HepG2 (cell line): Measurements from ENCODE around the gene RAB6A. TPM values are rescaled to one million over a fixed set of nuclear protein-coding genes. Genes with fewer than 3 reads are reported as not detected.

Source experiments
- ARNT ChIP-seq: fragments of 450-650 bp; IDR thresholded peaks from 2 replicates; pipeline ENCODE4 v1.6.1; 2017
- MAFK ChIP-seq, 2 experiments: IDR thresholded peaks in 1 of 2; conservative IDR thresholded peaks in 1 of 2; 2 replicates each; pipeline ENCODE4 v1.6.1; 2011; ENCODE audit warnings: improper control_type of control experiment in 2 of 2, low read length in 2 of 2
- PTBP1 ChIP-seq: fragments of 200-400 bp; formaldehyde crosslinking; IDR thresholded peaks from 2 replicates; pipeline ENCODE4 v1.6.1; 2018; ENCODE audit warnings: low read length, low read depth; ENCODE audit not compliant: poor library complexity, severe bottlenecking
- RFXAP ChIP-seq: sonication (generic); formaldehyde crosslinking; IDR thresholded peaks from 2 replicates; pipeline ENCODE4 v1.4.0; 2020; ENCODE audit warnings: missing genetic modification reagents, borderline replicate concordance
- TBP ChIP-seq: sonication (generic); formaldehyde crosslinking; IDR thresholded peaks from 2 replicates; pipeline ENCODE4 v1.5.0; 2020; ENCODE audit warnings: missing genetic modification reagents
- TCF12 ChIP-seq, 2 experiments: fragments of 450-650 bp in 1 of 2; sonication (generic) in 1 of 2; formaldehyde crosslinking in 1 of 2; IDR thresholded peaks; 2 replicates each; pipeline versions ENCODE4 v1.6.1 to v1.8.0; 2017 to 2022; ENCODE audit warnings: antibody characterized with exemption in 1 of 2, mild to moderate bottlenecking in 1 of 2, missing genetic modification reagents in 1 of 2, moderate library complexity in 1 of 2
- TEAD2 ChIP-seq: sonication (generic); formaldehyde crosslinking; IDR thresholded peaks from 2 replicates; pipeline ENCODE4 v1.9.0; 2021; ENCODE audit warnings: missing genetic modification reagents
- XRCC5 ChIP-seq: fragments of 200-400 bp; formaldehyde crosslinking; optimal IDR thresholded peaks from 2 replicates; pipeline ENCODE3; 2017; ENCODE audit warnings: mild to moderate bottlenecking, low read length
- ZNF180 ChIP-seq: sonication (generic); formaldehyde crosslinking; IDR thresholded peaks from 2 replicates; pipeline ENCODE4 v1.4.0; 2020; ENCODE audit warnings: low read depth, missing genetic modification reagents, borderline replicate concordance
- ZNF546 ChIP-seq: sonication (generic); formaldehyde crosslinking; conservative IDR thresholded peaks from 2 replicates; pipeline ENCODE4 v1.8.1; 2023; ENCODE audit warnings: mild to moderate bottlenecking, missing genetic modification reagents
- ZNF564 ChIP-seq: sonication (generic); formaldehyde crosslinking; IDR thresholded peaks from 2 replicates; pipeline ENCODE4 v1.8.1; 2023; ENCODE audit warnings: mild to moderate bottlenecking, missing genetic modification reagents
- ZNF607 ChIP-seq: sonication (generic); formaldehyde crosslinking; IDR thresholded peaks from 2 replicates; pipeline ENCODE4 v1.5.1; 2020; ENCODE audit warnings: missing genetic modification reagents, mild to moderate bottlenecking, borderline replicate concordance
- polyA plus RNA-seq, 8 experiments: library from polyadenylated mRNA; depleted of rRNA in 3 of 8; stranded (reverse) in 7 of 8; unstranded in 1 of 8; fragments of >200 nt; fragmentation: Illumina TruSeq in 4 of 8; extraction: Trizol in 4 of 8; gene quantifications; 2 replicates each; pipeline versions ENCODE4 v1.2.1 to v1.2.3, GENCODE V29; 2011 to 2016; ENCODE audit warnings: low read depth in 4 of 8, missing spikeins in 1 of 8, mixed read lengths in 1 of 8; ENCODE audit not compliant: insufficient read depth in 1 of 8
- total RNA-seq, 5 experiments: library from RNA; depleted of rRNA; stranded (reverse); fragments of >200 nt; fragmentation: Illumina TruSeq; extraction: Trizol; gene quantifications; 2 replicates each; pipeline ENCODE4 v1.2.3, GENCODE V29; 2016; ENCODE audit warnings: low read depth in 1 of 5
- TF ChIP-seq, protein P1 (sequence below): sonication (generic); formaldehyde crosslinking; IDR thresholded peaks from 2 replicates; pipeline ENCODE4 v1.4.0; 2020; ENCODE audit warnings: mild to moderate bottlenecking, missing genetic modification reagents
- TF ChIP-seq, protein P2 (sequence below): sonication (generic); formaldehyde crosslinking; IDR thresholded peaks from 2 replicates; pipeline ENCODE4 v1.4.0; 2020; ENCODE audit warnings: missing genetic modification reagents, borderline replicate concordance
- TF ChIP-seq, protein P3 (sequence below): sonication (generic); formaldehyde crosslinking; IDR thresholded peaks from 2 replicates; pipeline ENCODE4 v1.4.0; 2020; ENCODE audit warnings: missing genetic modification reagents, mild to moderate bottlenecking, borderline replicate concordance
- TF ChIP-seq, protein P4 (sequence below): sonication (generic); formaldehyde crosslinking; IDR thresholded peaks from 2 replicates; pipeline ENCODE4 v1.5.0; 2020; ENCODE audit warnings: missing genetic modification reagents

The RAB6A gene
- total and polyA plus RNA-seq, 2 of the 13 experiments (the other 11 are each of a cell fraction or from before 2014, with no cell fraction given): 74.3 to 121 TPM

DNA sequence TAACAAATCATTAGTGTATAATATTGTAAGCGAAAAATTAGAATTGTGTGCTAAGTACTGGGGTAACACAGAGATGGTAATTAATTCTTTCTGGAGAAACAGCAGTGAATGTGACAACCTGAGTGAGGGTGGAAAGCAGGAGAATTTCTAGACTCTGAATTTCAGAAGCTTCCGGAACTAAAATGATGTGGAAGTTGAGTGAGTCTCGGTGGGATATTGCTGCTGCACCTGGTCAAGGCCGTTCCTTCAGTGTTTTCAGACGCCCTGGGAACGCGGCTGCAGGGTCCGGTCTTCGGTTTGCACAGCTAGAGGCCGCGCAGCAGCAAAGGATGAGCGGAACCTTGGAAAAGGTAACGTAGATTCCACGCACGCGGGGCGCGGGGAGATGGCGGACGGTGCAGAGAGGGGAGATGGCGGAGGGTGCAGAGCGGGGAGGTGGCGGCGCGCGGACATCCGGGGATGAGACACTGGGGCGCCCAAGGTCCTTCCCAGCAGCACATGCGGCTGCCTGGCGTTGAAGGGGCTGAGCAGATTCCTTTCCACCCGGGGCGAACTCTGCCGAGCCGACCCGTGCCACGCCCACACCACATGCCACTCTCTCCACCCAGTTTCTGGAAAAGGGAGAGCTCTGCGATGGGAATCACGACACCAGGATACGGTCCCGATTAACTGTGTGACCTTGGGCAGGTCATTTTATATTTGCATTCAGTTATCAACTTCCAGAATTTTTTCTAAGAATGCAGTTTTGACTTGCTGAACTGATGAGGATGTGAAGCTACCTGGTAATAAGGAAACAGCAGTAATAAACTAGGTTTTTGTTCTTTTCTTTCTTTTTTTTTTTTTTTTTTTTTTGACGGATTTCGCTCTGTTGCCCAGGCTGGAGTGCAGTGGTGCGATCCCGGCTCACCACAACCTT lies 27.0 kb upstream of the RAB6A start, which contains the start of gene MRPL48 (continued):
- TF ChIP-seq, protein P1, sequence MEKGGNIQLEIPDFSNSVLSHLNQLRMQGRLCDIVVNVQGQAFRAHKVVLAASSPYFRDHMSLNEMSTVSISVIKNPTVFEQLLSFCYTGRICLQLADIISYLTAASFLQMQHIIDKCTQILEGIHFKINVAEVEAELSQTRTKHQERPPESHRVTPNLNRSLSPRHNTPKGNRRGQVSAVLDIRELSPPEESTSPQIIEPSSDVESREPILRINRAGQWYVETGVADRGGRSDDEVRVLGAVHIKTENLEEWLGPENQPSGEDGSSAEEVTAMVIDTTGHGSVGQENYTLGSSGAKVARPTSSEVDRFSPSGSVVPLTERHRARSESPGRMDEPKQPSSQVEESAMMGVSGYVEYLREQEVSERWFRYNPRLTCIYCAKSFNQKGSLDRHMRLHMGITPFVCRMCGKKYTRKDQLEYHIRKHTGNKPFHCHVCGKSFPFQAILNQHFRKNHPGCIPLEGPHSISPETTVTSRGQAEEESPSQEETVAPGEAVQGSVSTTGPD (CRISPR knock-in tag): no peak; the same call in 1 of the 2 replicates
- TF ChIP-seq, protein P2, sequence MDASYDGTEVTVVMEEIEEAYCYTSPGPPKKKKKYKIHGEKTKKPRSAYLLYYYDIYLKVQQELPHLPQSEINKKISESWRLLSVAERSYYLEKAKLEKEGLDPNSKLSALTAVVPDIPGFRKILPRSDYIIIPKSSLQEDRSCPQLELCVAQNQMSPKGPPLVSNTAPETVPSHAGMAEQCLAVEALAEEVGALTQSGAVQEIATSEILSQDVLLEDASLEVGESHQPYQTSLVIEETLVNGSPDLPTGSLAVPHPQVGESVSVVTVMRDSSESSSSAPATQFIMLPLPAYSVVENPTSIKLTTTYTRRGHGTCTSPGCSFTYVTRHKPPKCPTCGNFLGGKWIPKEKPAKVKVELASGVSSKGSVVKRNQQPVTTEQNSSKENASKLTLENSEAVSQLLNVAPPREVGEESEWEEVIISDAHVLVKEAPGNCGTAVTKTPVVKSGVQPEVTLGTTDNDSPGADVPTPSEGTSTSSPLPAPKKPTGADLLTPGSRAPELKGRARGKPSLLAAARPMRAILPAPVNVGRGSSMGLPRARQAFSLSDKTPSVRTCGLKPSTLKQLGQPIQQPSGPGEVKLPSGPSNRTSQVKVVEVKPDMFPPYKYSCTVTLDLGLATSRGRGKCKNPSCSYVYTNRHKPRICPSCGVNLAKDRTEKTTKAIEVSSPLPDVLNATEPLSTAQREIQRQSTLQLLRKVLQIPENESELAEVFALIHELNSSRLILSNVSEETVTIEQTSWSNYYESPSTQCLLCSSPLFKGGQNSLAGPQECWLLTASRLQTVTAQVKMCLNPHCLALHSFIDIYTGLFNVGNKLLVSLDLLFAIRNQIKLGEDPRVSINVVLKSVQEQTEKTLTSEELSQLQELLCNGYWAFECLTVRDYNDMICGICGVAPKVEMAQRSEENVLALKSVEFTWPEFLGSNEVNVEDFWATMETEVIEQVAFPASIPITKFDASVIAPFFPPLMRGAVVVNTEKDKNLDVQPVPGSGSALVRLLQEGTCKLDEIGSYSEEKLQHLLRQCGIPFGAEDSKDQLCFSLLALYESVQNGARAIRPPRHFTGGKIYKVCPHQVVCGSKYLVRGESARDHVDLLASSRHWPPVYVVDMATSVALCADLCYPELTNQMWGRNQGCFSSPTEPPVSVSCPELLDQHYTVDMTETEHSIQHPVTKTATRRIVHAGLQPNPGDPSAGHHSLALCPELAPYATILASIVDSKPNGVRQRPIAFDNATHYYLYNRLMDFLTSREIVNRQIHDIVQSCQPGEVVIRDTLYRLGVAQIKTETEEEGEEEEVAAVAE: peak; percentile 59; the same call in 1 of the 2 replicates
- no peak for TF ChIP-seq MAFK (conservative IDR thresholded peaks at IDR 0.05 in 1 of 2, IDR thresholded peaks at IDR 0.05 in 1 of 2; ENCODE audit: low read length in 2 of 2)
- TF ChIP-seq, protein P3, sequence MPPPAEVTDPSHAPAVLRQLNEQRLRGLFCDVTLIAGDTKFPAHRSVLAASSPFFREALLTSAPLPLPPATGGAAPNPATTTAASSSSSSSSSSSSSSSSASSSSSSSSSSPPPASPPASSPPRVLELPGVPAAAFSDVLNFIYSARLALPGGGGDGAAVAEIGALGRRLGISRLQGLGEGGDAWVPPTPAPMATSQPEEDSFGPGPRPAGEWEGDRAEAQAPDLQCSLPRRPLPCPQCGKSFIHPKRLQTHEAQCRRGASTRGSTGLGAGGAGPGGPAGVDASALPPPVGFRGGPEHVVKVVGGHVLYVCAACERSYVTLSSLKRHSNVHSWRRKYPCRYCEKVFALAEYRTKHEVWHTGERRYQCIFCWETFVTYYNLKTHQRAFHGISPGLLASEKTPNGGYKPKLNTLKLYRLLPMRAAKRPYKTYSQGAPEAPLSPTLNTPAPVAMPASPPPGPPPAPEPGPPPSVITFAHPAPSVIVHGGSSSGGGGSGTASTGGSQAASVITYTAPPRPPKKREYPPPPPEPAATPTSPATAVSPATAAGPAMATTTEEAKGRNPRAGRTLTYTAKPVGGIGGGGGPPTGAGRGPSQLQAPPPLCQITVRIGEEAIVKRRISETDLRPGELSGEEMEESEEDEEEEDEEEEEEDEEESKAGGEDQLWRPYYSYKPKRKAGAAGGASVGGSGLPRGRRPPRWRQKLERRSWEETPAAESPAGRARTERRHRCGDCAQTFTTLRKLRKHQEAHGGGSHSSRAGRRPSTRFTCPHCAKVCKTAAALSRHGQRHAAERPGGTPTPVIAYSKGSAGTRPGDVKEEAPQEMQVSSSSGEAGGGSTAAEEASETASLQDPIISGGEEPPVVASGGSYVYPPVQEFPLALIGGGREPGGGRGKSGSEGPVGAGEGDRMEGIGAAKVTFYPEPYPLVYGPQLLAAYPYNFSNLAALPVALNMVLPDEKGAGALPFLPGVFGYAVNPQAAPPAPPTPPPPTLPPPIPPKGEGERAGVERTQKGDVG (CRISPR knock-in tag): peak; percentile 21; the same call in 1 of the 2 replicates
- TF ChIP-seq ARNT: no peak
- TF ChIP-seq ZNF607: peak; percentile 91; the same call in 1 of the 2 replicates
- TF ChIP-seq TBP: no peak
- TF ChIP-seq ZNF546 (CRISPR knock-in tag): no peak
- TF ChIP-seq RFXAP (CRISPR knock-in tag): no peak; the same call in none of the 2 replicates
- TF ChIP-seq ZNF180 (CRISPR knock-in tag): no peak
- TF ChIP-seq, protein P4, sequence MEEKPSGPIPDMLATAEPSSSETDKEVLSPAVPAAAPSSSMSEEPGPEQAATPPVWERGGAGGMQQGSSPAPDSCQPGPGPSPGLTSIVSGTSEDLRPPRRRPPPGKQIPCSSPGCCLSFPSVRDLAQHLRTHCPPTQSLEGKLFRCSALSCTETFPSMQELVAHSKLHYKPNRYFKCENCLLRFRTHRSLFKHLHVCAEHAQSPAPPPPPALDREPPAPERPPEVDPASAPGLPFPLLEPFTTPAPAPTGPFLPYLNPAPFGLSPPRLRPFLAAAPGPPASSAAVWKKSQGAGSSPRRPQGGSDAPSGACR (CRISPR knock-in tag): peak; percentile 82; the same call in 1 of the 2 replicates
- TF ChIP-seq ZNF564: no peak
- TF ChIP-seq XRCC5: peak; percentile 94
- no peak for TF ChIP-seq TCF12 (IDR thresholded peaks at IDR 0.05)
- TF ChIP-seq TCF12 (CRISPR knock-in tag; IDR thresholded peaks at IDR 0.05): 0 out of 2 replicates have a peak, but pooled peaks have one; percentile 46
- TF ChIP-seq TEAD2: no peak
- no peak for TF ChIP-seq PTBP1
